HepG2 (cell line): ENCODE data around the gene SPRYD3. TPM values are rescaled to one million over a fixed set of nuclear protein-coding genes. Genes with fewer than 3 reads are reported as not detected.
A peak's percentile ranks its signal among the peaks of the same experiment; 100 is the strongest.

Experiments
- ATAC-seq: fragments of 200-7000 bp; cut with Tn5 transposase; 3 replicates; pipeline ENCODE4 v1.9.1; 2020; ENCODE audit warnings: mild to moderate bottlenecking, moderate library complexity
- BruUV-seq: library from RNA; stranded (reverse); fragments of 400-500 nt; replicated peaks from 2 replicates; lab custom pipeline; 2021; lab: Mats Ljungman, UMichigan
- CTCF ChIA-PET: fragments of 300-600 bp; formaldehyde crosslinking; extraction: SDS; loops from one replicate; lab custom pipeline; 2021; ENCODE audit warnings: low total read pairs, inconsistent platforms, low intra/inter-chr PET ratio; lab: Yijun Ruan, JAX
- POLR2A ChIA-PET: fragments of 350-600 bp; sonication (Branson Sonifier 250); formaldehyde crosslinking; loops from one replicate; lab custom pipeline; 2020; ENCODE audit warnings: antibody characterized with exemption, inconsistent platforms; lab: Yijun Ruan, JAX
- DNase-seq: peaks from one replicate; pipeline ENCODE4 v3.0.0-alpha.2; 2015; ENCODE audit warnings: low spot score
- FAIRE-seq: peaks from 3 replicates; lab custom pipeline; 2011; peaks lifted over from hg19 to GRCh38; lab: Jason Lieb, UNC
- H2AFZ ChIP-seq: one replicate; pipeline ENCODE4 v1.6.1; 2011; ENCODE audit warnings: low read length, inconsistent platforms
- H3K27ac ChIP-seq: fragments of 300-600 bp; 3 replicates; pipeline ENCODE4 v1.8.0; 2011; ENCODE audit warnings: mixed run types, mild to moderate bottlenecking, mixed read lengths, low read length, inconsistent platforms; ENCODE audit not compliant: insufficient read depth; ENCODE audit errors: extremely low read length
- H3K27me3 ChIP-seq, 2 experiments: fragments of 200-600 bp in 1 of 2; 2 replicates in 1 of 2; 3 replicates in 1 of 2; pipeline versions ENCODE4 v1.6.0 to v1.8.0; 2011; ENCODE audit warnings: low read length in 2 of 2, mild to moderate bottlenecking in 2 of 2, moderate library complexity in 2 of 2, inconsistent platforms in 1 of 2; ENCODE audit not compliant: insufficient read depth in 2 of 2, control insufficient read depth in 1 of 2
- H3K36me3 ChIP-seq, 2 experiments: fragments of 200-600 bp in 1 of 2; replicated peaks in 1 of 2; 2 replicates in 1 of 2; 3 replicates in 1 of 2; pipeline versions ENCODE4 v1.5.1 to v1.8.0; 2011; ENCODE audit warnings: low read length in 2 of 2, inconsistent platforms in 1 of 2; ENCODE audit not compliant: insufficient read depth in 2 of 2, control insufficient read depth in 1 of 2
- H3K4me1 ChIP-seq: 2 replicates; pipeline ENCODE4 v1.5.1; 2012; ENCODE audit warnings: low read length, inconsistent platforms; ENCODE audit not compliant: insufficient read depth
- H3K4me2 ChIP-seq: 2 replicates; pipeline ENCODE4 v1.6.0; 2011; ENCODE audit warnings: low read depth, low read length, inconsistent platforms
- H3K4me3 ChIP-seq, 3 experiments: fragments of 200-600 bp in 1 of 3; sonication (generic), shearing (Covaris generic) in 1 of 3; replicated peaks in 1 of 3; 2 replicates each; pipeline ENCODE4 v1.5.1; 2011 to 2016; ENCODE audit warnings: low read length in 3 of 3, inconsistent platforms in 2 of 3, low read depth in 2 of 3, mild to moderate bottlenecking in 2 of 3, control low read depth in 1 of 3, mixed read lengths in 1 of 3; ENCODE audit not compliant: insufficient read depth in 1 of 3
- H3K79me2 ChIP-seq: one replicate; pipeline ENCODE4 v1.6.1; 2011; ENCODE audit warnings: low read length, inconsistent platforms; ENCODE audit not compliant: insufficient read depth
- H3K9ac ChIP-seq: 2 replicates; pipeline ENCODE4 v1.6.0; 2011; ENCODE audit warnings: mild to moderate bottlenecking, low read depth, low read length, inconsistent platforms; ENCODE audit not compliant: insufficient read depth
- H3K9me3 ChIP-seq: 2 replicates; pipeline ENCODE4 v1.5.1; 2012; ENCODE audit warnings: mild to moderate bottlenecking, low read length
- H4K20me1 ChIP-seq: 2 replicates; pipeline ENCODE4 v1.6.0; 2011; ENCODE audit warnings: inconsistent platforms, mild to moderate bottlenecking, low read length, moderate library complexity; ENCODE audit not compliant: insufficient read depth
- AKAP8 ChIP-seq: sonication (generic); formaldehyde crosslinking; IDR thresholded peaks from 2 replicates; pipeline ENCODE4 v1.5.1; 2020; ENCODE audit warnings: mild to moderate bottlenecking, missing genetic modification reagents
- BORCS8-MEF2B ChIP-seq: sonication (generic); formaldehyde crosslinking; IDR thresholded peaks from 2 replicates; pipeline ENCODE4 v1.8.0; 2022; ENCODE audit warnings: mild to moderate bottlenecking, missing genetic modification reagents
- CAMTA2 ChIP-seq: sonication (generic); formaldehyde crosslinking; IDR thresholded peaks from 2 replicates; pipeline ENCODE4 v1.4.0; 2020; ENCODE audit warnings: mild to moderate bottlenecking, missing genetic modification reagents, borderline replicate concordance
- ELF3 ChIP-seq: IDR thresholded peaks from 2 replicates; pipeline ENCODE4 v1.6.1; 2016; ENCODE audit warnings: missing genetic modification reagents, missing compliant biosample characterization
- FIP1L1 ChIP-seq: fragments of 200-400 bp; formaldehyde crosslinking; IDR thresholded peaks from 2 replicates; pipeline ENCODE4 v1.6.1; 2018; ENCODE audit warnings: low read depth, mild to moderate bottlenecking, low read length, moderate library complexity, borderline replicate concordance; ENCODE audit not compliant: insufficient read depth
- FOSL2 ChIP-seq: sonication (generic); formaldehyde crosslinking; IDR thresholded peaks from 2 replicates; pipeline ENCODE4 v1.4.0; 2020; ENCODE audit warnings: missing genetic modification reagents
- FOXA1 ChIP-seq, 2 experiments: fragments of 450-650 bp in 1 of 2; sonication (generic) in 1 of 2; formaldehyde crosslinking in 1 of 2; IDR thresholded peaks; 2 replicates each; pipeline versions ENCODE4 v1.4.0 to v1.6.1; 2016 to 2020; ENCODE audit warnings: missing genetic modification reagents in 1 of 2
- HMGXB4 ChIP-seq, 2 experiments: sonication (generic) in 1 of 2; formaldehyde crosslinking in 1 of 2; IDR thresholded peaks; 2 replicates each; pipeline versions ENCODE4 v1.4.0 to v1.6.1; 2018 to 2020; ENCODE audit warnings: missing genetic modification reagents in 2 of 2, borderline replicate concordance in 1 of 2, low read depth in 1 of 2, mild to moderate bottlenecking in 1 of 2, missing biosample characterization in 1 of 2
- TAF15 ChIP-seq: fragments of 200-400 bp; formaldehyde crosslinking; IDR thresholded peaks from one replicate; pipeline ENCODE4 v1.6.1; 2018; ENCODE audit warnings: mild to moderate bottlenecking, low read depth, low read length; ENCODE audit not compliant: poor library complexity, severe bottlenecking
- ZBTB37 ChIP-seq: sonication (generic); formaldehyde crosslinking; IDR thresholded peaks from 2 replicates; pipeline ENCODE4 v1.4.0; 2020; ENCODE audit warnings: mild to moderate bottlenecking, missing genetic modification reagents
- ZFP82 ChIP-seq: sonication (generic); formaldehyde crosslinking; IDR thresholded peaks from 2 replicates; pipeline ENCODE4 v1.5.1; 2020; ENCODE audit warnings: mild to moderate bottlenecking, missing genetic modification reagents, borderline replicate concordance
- ZNF598 ChIP-seq: sonication (generic); formaldehyde crosslinking; IDR thresholded peaks from 2 replicates; pipeline ENCODE4 v1.5.1; 2020; ENCODE audit warnings: mild to moderate bottlenecking, missing genetic modification reagents, borderline replicate concordance
- ZNF704 ChIP-seq: sonication (generic); formaldehyde crosslinking; IDR thresholded peaks from 2 replicates; pipeline ENCODE4 v1.8.1; 2023; ENCODE audit warnings: mild to moderate bottlenecking, inconsistent platforms, moderate library complexity, missing genetic modification reagents, borderline replicate concordance
- ZSCAN22 ChIP-seq: sonication (generic); formaldehyde crosslinking; IDR thresholded peaks from 2 replicates; pipeline ENCODE4 v1.4.0; 2020; ENCODE audit warnings: mild to moderate bottlenecking, missing genetic modification reagents
- WGBS: methylation state at CpG from one replicate; pipeline ENCODE4 v1.1.6; 2017; ENCODE audit warnings: low lambda C conversion rate; 5-methylcytosine and 5-hydroxymethylcytosine counted together
- in situ Hi-C: cut with HindIII; loops from 2 replicates; pipeline ENCODE4 v1.10.0; 2017; ENCODE audit warnings: low pct_unique_long_range_greater_than_20kb; ENCODE audit not compliant: extremely low pct_ligation_motif_present
- intact Hi-C: fragments of 100-400 bp; cut with micrococcal nuclease; formaldehyde crosslinking; loops from one replicate; pipeline ENCODE4 v1.10.0; 2022; ENCODE audit not compliant: unreplicated experiment
- polyA plus RNA-seq, 8 experiments: library from polyadenylated mRNA; depleted of rRNA in 3 of 8; stranded (reverse) in 7 of 8; unstranded in 1 of 8; fragments of >200 nt; fragmentation: Illumina TruSeq in 4 of 8; extraction: Trizol in 4 of 8; gene quantifications; 2 replicates each; pipeline versions ENCODE4 v1.2.1 to v1.2.3, GENCODE V29; 2011 to 2016; ENCODE audit warnings: low read depth in 4 of 8, missing spikeins in 1 of 8, mixed read lengths in 1 of 8; ENCODE audit not compliant: insufficient read depth in 1 of 8
- total RNA-seq, 5 experiments: library from RNA; depleted of rRNA; stranded (reverse); fragments of >200 nt; fragmentation: Illumina TruSeq; extraction: Trizol; gene quantifications; 2 replicates each; pipeline ENCODE4 v1.2.3, GENCODE V29; 2016; ENCODE audit warnings: low read depth in 1 of 5

The SPRYD3 gene
- total and polyA plus RNA-seq, 2 of the 13 experiments (the other 11 are each of a cell fraction or from before 2014, with no cell fraction given): 9.0 to 9.2 TPM

- TF ChIP-seq HMGXB4 (CRISPR knock-in tag; IDR thresholded peaks at IDR 0.05; ENCODE audit: borderline replicate concordance in 1 of 2, low read depth in 1 of 2): no peak; a peak in 1 of 4 replicates
- no peak for TF ChIP-seq AKAP8 (CRISPR knock-in tag)
- TF ChIP-seq, all 625 proteins: peak for 4
These were observed 16.9 kb downstream of the SPRYD3 start (continued) for GRCh38 chr12:53062011-53062961.

- ChIA-PET POLR2A (interaction anchor here (0.7 to 3.4 kb wide), 9 partner anchors 10 to 234 kb away, joined by 3 to 50 read pairs (median 8); partner anchors contain the start of genes CSAD, EIF4B, PFDN5 and SOAT2), CTCF (interaction anchor here (0.8 kb wide), 1 partner anchor 14 kb away, joined by 4 read pairs; no protein-coding TSS in a partner anchor)
- no peaks in the 10 kb centered on the region for H4K20me1 ChIP-seq
- no peak overlapping the region for H3K9ac ChIP-seq
- in situ Hi-C loops: loop anchor here (5.0 kb wide), 2 partner anchors 41 to 131 kb away; partner anchors contain the start of gene SOAT2
- intact Hi-C loops: loop anchor here (1.0 kb wide), 1 partner anchor 8 kb away; no protein-coding TSS in a partner anchor
- no peaks in the 10 kb centered on the region for H3K27me3 ChIP-seq
- no peak overlapping the region for H2AFZ ChIP-seq
- H3K9me3 ChIP-seq: no peaks in the 10 kb centered on the region
- DNase-seq: peak; percentile 92
- no peaks in the 10 kb centered on the region for H3K79me2 ChIP-seq
- BruUV-seq: no TSS peak
- H3K36me3 ChIP-seq: peaks cover 0 to 18% of the 10 kb centered on the region in 2 experiments; a peak in 2 of 5 replicates
- WGBS: 28% methylated on average over 3 of the region's 5 CpGs
- H3K27ac ChIP-seq: peak overlapping the region; percentile 61
- peak overlapping the region in 1 of 3 experiments; percentile 18; a peak in 1 of 6 replicates for H3K4me3 ChIP-seq
- peak; percentile 81 for ATAC-seq
- peaks cover 34% of the 10 kb centered on the region for H3K4me1 ChIP-seq
- FAIRE-seq: peak; percentile 83
- H3K4me2 ChIP-seq: peak overlapping the region; percentile 53
- peak; percentile 53; the same call in 1 of the 2 replicates for TF ChIP-seq FOSL2 (CRISPR knock-in tag)
- TF ChIP-seq TAF15: no peak
- TF ChIP-seq CAMTA2 (CRISPR knock-in tag): no peak
- no peak for TF ChIP-seq FIP1L1
- peak; percentile 87 for TF ChIP-seq ZBTB37
- 0 out of 2 replicates have a peak, but pooled peaks have one; percentile 33 for TF ChIP-seq ZNF704 (CRISPR knock-in tag)
- no peak for TF ChIP-seq BORCS8-MEF2B (CRISPR knock-in tag)
- peak; percentile 81 for TF ChIP-seq FOXA1 (IDR thresholded peaks at IDR 0.05)
- peak; percentile 96 for TF ChIP-seq FOXA1 (CRISPR knock-in tag; IDR thresholded peaks at IDR 0.05)
- TF ChIP-seq ZFP82 (CRISPR knock-in tag): no peak
- TF ChIP-seq ELF3 (CRISPR knock-in tag): peak; percentile 73
- TF ChIP-seq ZNF598: no peak
- no peak for TF ChIP-seq ZSCAN22 (CRISPR knock-in tag)
These were observed 17.7 kb downstream of the SPRYD3 start for GRCh38 chr12:53061404-53062010.
